NK-92 (cell line): Measurements from ENCODE around the gene DAP.
"Not testable (repeated sequence)": the region's sequence is repeated elsewhere in the genome, so short reads cannot be mapped to it uniquely, and the experiment has no call there.

ENCODE experiments used
- DNase-seq: peaks from one replicate; lab custom pipeline; 2025; ENCODE audit not compliant: unreplicated experiment; lab: John Stamatoyannopoulos, UW

Gene DAP

DNA sequence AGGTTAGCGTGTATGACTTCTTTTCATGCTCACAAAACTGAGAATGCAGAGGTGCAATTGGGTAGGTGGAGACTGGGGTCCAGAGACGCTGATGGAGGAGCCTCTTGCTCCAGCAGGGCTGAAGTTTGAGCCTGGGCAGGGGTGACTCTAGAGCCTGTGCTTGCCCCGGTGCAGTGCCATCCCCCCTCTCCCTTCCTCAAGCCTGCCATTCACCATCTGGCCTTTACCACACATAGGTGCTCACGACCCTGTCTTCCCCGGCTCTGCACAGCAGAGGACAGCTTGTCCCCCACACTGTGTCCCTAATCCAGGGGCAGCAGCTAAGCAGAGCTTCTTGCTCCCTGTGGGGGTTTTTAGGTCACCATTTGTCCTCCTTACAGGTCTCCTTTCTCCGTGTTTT is 86.5 kb downstream of the DAP start:
- DNase-seq, result no peak

GRCh38 chr5:10674096-10674495 is 86.9 kb downstream of the DAP start:
- no peak for DNase-seq

DNA sequence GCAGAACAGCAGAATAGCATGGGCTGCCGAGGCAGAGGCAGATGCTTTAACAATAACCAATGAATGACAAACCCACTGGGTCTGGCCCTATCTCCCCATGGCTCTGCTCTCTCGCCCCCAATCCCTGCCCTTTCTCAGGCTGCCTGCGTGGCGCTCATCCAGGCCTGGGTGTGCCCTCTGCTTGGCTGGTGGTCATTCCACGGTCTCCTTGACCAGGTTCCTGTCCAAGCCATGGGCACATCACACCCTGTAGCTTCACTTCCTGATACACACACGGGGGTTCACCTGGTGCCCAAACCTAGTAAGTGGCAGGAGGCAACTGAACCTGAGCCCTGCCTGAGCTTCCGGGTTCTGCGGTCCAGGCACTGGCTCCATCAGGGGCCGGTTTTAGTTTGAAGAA is 87.6 kb downstream of the DAP start:
- no peak for DNase-seq

- no peak for DNase-seq
Observed at GRCh38 chr5:10673017-10673389, 88.0 kb downstream of the DAP start.

DNA sequence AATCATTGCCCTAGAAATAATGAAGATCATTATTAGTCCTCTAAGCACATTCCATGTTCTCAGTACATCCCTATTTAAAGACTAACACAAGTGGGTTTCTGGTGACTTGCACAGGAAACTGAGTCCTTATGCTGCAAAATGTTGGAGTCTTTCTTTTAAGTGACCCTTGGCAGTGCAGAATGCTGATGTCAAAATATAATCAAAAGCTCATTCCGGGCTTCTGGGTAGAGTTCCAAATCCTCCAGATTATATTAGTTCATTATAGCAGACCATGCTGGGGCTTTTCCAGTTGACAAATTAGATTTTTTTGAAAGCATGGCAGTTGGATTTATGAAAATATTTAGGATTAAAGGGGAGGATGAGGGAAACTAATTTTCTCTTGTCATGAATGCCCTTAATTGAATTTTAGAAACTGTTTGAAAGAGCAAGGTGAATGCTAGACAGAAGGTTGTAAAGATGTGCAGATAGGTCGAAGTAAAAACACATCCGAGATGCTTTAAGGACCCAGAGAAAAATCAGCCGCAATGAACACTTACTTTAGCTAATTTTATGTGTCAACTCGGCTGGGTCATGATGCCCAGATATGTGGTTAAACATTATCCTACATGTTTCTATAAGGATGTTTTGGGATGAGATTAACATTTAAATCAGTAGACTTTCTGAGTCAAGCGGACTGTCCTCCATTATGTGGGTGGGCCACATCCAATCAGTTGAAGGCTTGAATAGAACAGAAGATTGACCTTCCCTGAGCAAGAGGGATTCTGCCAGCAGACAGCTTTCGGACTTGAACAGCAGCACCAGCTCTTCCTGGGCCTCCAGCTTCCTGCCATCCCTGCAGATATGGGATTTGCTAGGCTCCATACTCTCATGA is 88.7 kb downstream of the DAP start:
- DNase-seq, result no peak

DNA sequence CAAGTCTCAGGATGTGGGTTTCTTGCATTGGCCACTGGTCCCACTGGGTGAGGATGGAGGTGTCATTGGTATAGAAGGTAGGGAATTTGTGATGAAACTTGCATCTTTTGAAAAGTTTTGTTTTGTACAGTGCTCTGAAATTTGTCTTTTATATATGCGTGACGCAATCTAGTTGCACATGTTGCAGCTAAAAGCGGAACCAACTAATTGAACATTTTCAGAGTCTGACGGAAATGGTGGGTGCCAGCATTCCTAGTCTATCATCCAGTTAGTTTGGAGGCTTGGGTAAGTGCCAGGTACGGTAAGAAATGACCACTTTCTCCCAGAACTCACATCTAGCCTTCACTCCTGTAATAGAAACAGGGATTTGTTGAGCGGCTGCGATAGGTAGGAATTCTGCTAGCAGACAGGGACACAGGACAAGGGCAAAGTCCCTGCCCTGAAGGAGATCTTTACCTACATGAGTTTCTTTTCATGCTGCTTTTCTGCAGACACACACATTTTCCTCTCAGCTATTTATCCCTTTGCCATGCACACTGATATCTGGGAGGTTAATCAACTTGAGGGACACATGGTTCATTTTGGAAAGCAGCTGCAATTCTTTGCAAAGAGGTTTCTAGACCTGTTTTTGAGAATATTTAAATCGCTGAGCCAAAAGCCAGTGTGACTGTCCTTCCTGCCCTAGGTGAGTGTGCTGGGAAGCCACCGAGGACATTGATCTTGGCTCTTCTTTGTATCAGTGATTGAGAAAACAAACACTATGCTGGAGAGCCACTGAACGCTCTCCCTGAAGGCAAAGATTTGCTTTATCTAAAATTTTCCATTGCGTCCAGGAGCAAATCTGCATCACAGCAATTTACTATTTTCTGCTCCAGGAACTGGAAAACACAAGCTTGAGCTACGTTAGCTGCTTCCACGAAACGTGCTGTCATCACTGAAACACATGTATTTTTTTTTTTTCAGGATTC is 89.7 kb downstream of the DAP start:
- no peak for DNase-seq

- DNase-seq, result no peak
Observed at GRCh38 chr5:10669983-10670382, 91.1 kb downstream of the DAP start.

DNA sequence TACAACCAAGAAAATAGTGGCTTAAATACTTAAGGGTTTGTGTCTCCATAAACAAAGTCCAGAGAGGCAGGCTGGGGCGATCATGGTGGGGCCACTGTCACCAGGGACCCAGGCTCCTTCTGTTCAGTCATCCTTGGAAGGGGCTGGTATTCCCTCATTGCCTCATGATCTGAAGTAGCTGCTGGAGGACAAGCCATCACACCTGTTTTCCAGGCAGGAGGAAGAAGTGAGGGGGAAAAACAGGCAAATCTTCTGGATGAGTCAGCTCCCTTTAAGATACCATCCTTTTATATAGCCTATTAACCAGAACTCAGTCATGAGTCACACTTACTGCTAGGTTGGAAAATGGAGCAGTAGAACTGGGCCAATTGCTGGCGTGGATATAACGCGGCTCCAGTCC is 92.3 kb downstream of the DAP start:
- no peak for DNase-seq

DNA sequence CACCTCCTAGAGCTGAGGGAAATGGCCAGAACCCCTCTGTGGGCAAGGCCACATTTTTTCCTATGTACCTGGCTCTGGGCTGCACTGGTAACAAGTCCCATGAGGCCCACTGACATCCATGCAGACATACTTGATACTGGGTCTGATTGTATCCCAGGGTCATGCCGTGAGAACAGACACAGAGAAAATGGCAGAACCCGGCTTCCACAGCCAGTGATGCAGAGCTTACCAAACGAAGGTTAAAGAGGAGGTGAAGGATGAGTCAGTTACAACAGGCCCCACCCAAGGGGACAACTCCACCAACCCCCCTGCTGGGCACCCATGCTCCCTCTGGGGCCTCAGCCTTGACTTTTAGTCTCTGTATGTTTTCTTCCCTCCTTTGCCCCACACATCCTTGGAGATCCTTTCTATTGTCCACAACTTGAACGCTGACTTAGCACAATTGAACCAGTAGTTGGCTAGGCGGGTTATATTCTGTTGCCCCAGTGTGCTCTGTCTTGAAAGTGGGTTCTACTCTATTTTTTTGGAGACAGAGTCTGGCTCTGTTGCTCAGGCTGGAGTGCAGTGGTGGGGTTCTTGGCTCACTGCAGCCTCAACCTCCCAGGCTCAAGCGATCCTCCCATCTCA is 93.5 kb downstream of the DAP start:
- DNase-seq, result no peak

DNA sequence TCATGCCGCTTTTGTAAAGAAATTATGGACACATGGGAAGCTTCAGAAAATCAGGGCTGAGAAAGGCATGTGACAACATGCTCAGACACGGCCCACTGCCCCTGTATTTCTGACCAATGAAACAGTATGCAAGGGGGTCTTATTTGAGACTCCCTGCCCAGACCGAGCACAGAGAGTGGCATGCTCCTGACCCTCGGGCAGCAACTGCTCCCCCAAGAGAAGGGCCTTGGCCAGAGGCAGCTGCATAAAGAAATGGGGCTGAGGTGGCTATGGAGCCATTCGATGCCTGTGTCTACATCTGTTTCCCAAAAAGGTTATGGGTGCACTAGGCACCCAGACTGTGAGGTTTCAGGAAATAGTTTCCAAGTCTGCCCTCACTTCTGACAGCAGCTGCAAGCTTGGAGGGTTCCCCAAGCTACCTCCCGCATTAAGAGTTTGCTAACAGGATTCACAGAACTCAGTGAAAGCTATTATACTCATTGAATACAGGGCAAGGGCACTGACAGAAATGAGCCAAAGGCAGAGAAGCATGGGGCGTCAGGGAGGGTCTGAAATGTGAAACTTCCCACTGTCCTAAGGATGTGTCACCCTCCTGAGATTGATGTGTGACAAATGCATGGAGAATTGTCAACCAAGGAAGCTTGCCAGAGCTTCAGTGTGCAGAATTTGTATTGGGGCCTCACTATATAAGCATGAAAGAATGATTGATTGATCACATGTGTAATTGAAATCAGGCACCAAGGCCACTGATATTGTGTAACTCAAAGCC is 94.3 kb downstream of the DAP start:
- DNase-seq, result no peak

DNA sequence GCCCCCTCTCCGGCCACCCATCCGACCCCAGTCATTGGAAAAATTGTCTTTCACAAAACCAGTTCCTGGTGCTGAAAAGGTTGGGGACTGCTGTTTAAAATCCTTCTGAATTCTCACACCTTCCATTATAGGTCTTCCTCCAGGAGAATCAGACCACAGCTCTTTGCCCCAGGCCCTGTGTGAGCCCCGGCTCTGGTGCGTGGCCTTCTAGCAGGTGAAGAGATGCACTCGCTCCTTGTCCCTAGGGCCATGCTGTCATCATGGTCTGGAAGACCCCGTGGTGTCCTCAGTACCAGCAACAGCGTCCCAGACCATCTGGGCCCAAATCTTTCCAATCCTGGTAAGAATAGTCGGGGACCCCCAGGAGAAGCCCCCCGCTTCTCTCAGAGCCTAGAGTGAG is 95.2 kb downstream of the DAP start:
- DNase-seq, result no peak

DNA sequence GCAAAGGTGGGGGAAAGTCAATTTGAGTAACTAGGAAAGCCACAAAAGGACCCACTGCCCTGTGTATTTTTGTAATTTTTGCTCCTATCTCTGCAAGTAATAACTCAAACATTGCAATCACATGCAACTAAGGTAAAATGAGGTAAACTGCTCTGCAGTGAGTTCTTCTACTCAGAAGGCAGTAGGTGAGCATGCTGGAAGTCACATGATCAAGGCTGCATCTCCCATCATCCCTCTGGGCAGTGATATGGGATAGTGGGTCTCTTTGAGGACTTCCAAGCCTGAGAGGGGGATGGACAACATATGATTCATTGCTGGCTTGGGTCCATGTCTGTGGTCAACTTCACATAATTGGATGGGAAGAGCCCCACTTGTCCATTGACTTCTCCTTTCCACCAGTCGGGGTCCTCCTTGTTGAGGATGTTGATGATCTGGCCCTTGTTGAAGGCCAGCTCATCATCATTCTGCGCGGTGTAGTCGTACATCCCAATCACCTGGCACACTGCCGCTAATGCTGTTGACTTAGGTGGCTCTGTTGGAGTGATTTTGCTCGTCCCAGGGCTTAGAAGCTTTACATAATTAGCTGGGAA is 96.8 kb downstream of the DAP start:
- not testable (repeated sequence) for DNase-seq

GRCh38 chr5:10663489-10664179 is 97.4 kb downstream of the DAP start:
- DNase-seq, result no peak

DNA sequence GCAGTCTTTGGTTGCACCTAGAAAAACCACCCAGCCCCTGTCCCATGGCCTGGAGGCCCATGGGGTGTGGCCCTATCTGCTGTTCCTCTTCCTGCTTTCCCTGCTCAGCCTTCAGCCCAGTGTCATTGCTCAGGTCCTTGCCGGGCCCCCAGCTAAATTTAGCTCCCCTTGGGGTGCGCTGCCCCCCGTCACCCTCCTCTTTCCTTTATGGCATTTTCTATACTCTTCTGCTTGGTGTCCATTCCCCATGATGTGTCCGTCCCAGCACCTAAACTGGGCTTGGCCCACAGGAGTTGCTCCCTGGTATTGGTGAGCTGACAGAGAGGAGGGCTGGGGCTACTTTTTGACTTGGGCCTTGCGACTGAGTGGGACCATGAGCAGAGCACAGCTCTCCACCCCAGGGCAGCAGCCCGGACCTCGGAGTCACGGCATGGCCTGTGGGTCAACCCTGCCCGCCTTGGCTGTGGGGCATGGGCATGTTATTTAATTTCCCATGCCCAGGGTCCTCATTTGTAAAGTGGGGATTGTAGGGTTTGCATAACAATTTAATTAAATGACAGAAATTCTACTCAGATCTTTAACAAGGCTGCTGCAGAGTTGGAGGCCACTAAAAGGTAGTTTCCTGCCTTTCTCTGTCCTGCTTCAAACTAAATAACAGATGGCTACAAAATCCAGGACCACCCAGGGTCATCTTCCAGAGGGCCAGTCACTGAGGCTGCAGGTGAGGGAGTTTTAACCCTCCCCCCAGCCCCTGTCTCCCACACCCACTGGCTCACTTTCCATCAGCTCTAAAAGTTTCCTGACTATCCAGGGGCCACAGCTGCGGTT is 98.2 kb downstream of the DAP start:
- DNase-seq, result no peak

- DNase-seq, result no peak
Observed at GRCh38 chr5:10662083-10662482, 99.0 kb downstream of the DAP start.

DNA sequence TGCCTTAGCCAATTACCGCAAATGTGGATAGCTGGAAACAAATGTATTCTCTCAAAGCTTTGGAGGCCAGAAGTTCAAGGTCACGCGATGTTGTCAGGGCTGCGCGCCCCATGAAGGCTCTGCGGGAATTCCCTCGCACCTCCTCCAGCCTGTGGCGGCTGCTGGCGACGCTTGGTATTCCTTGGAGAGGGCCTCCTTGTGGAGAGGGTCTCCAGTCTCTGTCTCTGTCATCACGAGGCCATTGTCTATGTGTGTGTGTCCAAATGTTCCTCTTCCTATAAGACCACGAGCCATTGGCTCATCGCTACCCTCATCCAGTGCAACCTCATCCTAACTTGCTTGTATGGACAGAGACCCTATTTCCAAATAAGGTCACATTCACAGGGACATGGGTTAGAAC is 99.6 kb downstream of the DAP start:
- DNase-seq, result no peak

DNA sequence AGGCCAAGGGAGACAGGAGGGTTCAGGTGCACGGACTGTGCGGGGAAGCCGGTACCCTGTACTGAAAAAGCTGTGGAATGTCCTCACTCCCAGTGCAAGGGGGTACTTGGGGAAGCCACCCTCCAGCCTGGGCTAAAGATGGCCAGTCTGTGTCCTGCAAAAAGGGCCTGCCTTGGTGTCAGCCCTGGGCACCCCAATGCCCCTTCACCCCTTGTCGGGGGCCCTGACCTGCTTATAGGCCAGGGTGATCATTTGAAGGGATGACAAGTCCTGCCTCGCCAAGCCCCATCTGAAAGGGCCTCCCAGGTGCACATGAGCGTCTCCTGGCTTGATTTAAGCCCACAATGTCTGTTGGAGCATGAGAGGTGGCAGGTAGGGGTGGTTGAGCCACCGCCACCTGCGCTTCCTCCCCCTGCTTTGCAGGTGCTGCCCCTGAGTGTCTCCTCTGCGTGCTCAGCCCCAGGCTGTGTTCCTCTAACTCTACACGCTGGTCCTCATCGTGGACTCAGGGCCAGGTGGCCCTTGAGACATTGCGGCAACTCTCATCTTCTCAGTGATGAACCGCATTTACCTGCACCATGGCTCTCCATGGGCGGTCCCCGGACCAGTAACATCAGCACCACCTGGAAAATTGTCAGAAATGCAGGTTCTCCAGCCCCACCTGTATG is 100.2 kb downstream of the DAP start:
- DNase-seq, result no peak

DNA sequence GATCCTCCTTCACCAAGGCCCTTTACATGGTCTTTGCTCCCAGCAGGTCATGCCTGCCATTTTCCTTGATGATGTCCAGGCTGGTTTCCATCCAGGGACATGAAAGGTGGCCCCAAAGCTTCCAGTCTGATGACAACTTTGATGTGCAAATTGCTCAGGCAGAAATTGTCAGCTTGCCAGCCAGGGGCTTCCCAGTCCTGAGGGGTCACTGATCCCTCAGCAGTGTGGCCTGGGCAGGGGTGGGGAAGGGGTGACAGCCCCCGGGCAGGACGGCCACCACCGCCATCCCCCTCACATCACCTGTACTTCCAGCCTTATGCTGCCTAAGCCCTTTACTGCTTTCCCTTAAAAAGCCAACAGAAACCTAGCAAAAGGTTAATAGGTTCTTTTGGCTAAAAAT is 100.9 kb downstream of the DAP start:
- DNase-seq, result no peak
